ENCODE measurements around the gene ACSS1.

Gene ACSS1

DNA sequence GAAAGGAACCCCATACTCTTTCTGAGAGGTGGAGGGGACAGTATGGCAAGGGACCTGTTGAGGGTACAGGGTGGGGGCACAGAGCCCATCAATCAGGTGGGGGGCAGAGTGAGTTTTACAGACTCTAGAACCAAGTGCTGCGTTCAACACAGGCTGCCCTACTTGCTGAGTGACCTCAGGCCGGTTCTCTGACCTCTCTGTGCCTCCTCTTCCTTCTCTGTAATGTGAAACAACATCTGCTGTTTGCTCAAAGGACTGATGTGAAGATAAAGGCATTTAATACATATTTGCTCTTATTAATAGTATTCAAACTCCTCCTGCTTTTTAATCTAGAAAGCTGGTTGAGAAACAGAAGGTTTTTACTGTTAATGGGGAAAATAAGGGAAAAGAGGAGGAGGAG, 39.5 kb downstream of the ACSS1 start:
- DNase-seq (ENCODE audit: low spot score): no peak
- Histone ChIP-seq H3K27ac (no peak overlapping the region), H3K4me3 (no peak overlapping the region)
- TF ChIP-seq CTCF (IDR thresholded peaks at IDR 0.05): no peak

DNA sequence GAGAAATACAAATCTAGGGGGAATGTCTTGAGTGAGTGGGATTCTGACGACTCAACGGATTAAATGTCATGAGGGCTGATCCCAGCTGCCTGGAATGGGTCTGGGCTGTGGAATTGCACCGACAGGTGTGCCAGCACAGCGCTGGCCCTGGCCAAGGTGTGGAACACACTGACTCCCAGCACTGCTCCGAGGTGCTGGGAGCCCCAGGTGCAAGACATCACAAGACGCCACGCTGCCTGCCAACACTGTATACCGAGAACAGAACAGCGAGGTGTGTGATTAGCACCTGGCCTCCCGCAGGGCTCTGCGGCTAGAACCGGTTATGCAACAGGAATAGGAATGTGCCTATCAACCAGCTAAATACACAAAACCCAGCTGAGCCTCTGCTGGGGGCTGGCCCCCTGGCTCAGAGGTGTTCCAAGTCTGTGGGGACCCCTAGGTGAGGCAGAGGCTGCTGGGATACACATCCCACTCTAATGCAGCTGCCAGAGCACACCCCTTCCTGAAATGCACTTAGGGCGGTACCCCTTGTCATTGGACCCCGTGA, 40.6 kb downstream of the ACSS1 start:
- TF ChIP-seq CTCF (IDR thresholded peaks at IDR 0.05): no peak
- no peak overlapping the region for H3K4me3 ChIP-seq
- no peak overlapping the region for H3K27ac ChIP-seq
- DNase-seq (ENCODE audit: low spot score): no peak

DNA sequence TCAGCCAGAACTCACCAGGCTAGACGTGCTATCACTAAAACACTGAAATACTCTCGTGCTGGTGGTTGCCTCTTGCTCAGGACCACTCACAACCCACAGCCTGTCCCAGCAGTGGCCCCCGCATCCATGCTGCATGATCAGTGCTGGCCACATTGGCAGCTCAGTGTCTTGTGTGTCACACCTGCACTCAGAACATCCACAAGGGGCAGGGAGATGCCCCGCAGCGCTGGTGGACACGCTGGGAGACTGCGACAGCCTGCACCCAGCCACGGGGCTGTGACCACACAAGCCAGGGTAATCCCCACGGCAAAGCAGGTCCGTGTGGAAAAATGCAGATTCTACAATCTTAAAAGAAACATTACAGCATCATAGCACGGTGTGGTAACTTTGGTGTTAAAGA, 41.5 kb downstream of the ACSS1 start:
- TF ChIP-seq CTCF (IDR thresholded peaks at IDR 0.05): no peak
- Histone ChIP-seq H3K4me3 (no peak overlapping the region), H3K27ac (no peak overlapping the region)
- no peak for DNase-seq (ENCODE audit: low spot score)

DNA sequence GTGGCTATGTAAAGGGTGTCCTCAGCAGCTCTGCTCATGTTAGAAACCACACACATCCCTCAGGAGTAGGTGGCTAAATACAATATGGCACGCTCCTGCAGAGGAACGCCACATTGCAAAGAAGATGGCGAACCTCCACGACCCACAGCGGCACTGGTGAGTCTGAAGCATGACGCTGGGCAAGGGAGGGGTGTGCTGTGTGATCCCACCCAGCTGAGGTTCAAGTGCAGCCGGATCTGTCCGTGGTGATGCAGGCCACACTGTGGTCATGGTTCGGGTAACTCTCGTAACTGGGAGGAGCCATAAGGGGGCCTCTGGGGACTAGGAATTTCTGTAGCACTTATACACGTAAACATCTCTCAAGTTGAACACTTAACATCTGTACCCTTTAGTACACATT, 42.0 kb downstream of the ACSS1 start:
- TF ChIP-seq CTCF (IDR thresholded peaks at IDR 0.05): no peak
- Histone ChIP-seq H3K27ac (no peak overlapping the region), H3K4me3 (no peak overlapping the region)
- no peak for DNase-seq (ENCODE audit: low spot score)

DNA sequence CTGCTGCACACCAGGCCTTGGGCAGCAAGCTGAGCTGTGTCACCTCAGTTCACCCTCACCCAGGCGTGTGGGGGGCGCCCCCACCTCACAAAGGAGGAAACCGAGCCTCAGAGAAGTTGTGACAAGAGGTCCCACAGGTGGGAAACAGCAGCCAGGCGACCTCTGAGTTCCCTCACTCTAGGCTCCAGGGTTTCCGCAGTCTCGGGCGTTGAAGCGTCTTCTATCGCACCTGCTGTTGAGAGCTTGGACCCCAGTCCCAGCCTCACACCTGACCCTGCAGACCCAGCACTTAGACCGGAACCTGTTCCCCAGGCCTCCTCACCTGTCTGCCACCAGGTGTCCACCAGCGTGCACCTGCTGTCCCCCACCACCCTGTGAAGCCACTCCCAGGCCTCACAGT, 43.1 kb downstream of the ACSS1 start:
- Histone ChIP-seq H3K27ac (no peak overlapping the region), H3K4me3 (no peak overlapping the region)
- peak; percentile 45 for DNase-seq (ENCODE audit: low spot score)
- TF ChIP-seq CTCF (IDR thresholded peaks at IDR 0.05): no peak

DNA sequence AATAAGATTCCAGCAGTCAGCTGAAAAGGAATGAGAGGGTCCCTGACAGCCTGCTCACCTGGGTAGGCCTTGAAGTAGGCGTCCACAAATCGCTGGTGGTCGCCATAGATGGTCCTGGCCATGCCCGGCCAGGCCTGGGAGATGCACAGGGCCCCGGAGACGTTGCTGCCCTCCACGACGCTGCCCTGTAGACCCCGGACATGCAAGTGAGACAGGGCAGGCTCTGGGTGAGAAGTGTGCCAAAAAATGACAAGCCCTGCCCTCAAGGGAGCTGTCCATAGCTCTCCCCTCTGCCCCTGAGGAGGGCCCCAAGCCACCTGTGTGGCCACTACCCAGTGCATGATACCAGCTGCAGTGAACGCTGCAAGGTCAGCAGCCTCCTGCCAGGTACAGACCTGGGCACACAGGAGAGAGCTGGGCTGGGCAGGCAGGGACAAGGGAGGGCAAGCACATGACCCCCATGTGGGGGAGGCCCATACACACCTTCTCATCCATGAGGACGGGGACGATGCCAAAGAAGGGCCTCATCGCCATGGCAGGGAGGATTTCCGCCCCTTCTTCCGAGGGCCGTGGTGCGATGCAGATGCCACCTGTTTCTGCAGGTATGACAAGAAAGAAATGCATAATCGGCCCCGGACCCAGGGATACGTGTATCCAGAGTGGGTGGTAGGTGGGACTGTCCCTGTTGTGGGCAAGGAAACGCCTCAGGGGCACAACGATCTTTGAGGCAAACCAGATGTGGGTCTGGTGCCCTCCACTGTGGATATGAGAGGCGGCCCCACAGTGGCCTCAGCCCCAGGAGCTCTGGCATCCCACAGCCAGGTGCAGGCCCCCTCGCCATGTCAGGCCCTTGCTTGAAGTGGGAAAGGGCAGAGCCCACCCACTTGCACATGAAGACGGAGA, 44.2 kb downstream of the ACSS1 start:
- DNase-seq (ENCODE audit: low spot score): peak; percentile 65

More for the DNA sequence above, 44.2 kb downstream of the ACSS1 start:
- Histone ChIP-seq H3K4me3 (no peak overlapping the region), H3K27ac (no peak overlapping the region)
- TF ChIP-seq CTCF (IDR thresholded peaks at IDR 0.05): no peak
